Activated CD8-positive, alpha-beta memory T cell treated with anti-CD3 and anti-CD28 coated beads, Interleukin-2, amount 50 U/mL, for 1 hour (primary cell): ENCODE results near the gene XYLT1.

Experiments used
- DNase-seq: peaks from one replicate; pipeline ENCODE4 v3.0.0-alpha.2; 2020; ENCODE audit errors: extremely low read depth

XYLT1 gene

GRCh38 chr16:17357307-17358062 is 113.3 kb downstream of the XYLT1 start:
- DNase-seq: no peak

- no peak for DNase-seq
Measured at GRCh38 chr16:17356243-17356933, 114.4 kb downstream of the XYLT1 start.

- no peak for DNase-seq
Measured at GRCh38 chr16:17354685-17355084, 116.1 kb downstream of the XYLT1 start.

- no peak for DNase-seq
Measured at GRCh38 chr16:17354141-17354601, 116.6 kb downstream of the XYLT1 start.

GRCh38 chr16:17353561-17353960 is 117.2 kb downstream of the XYLT1 start:
- no peak for DNase-seq

- DNase-seq: no peak
Measured at GRCh38 chr16:17351441-17352035, 119.2 kb downstream of the XYLT1 start.

GRCh38 chr16:17350207-17350606 is 120.6 kb downstream of the XYLT1 start:
- DNase-seq: no peak

- DNase-seq: no peak
Measured at GRCh38 chr16:17348826-17349225, 121.9 kb downstream of the XYLT1 start.

GRCh38 chr16:17348042-17348783 is 122.5 kb downstream of the XYLT1 start:
- DNase-seq: no peak

GRCh38 chr16:17347624-17348023 is 123.1 kb downstream of the XYLT1 start:
- DNase-seq: no peak

- DNase-seq: no peak
Measured at GRCh38 chr16:17346621-17347569, 123.9 kb downstream of the XYLT1 start.

GRCh38 chr16:17345043-17345442 is 125.7 kb downstream of the XYLT1 start:
- DNase-seq: no peak

GRCh38 chr16:17343728-17344127 is 127.0 kb downstream of the XYLT1 start:
- no peak for DNase-seq

GRCh38 chr16:17343028-17343427 is 127.7 kb downstream of the XYLT1 start:
- peak; percentile 39 for DNase-seq

GRCh38 chr16:17342031-17342430 is 128.7 kb downstream of the XYLT1 start:
- no peak for DNase-seq

GRCh38 chr16:17340804-17341203 is 130.0 kb downstream of the XYLT1 start:
- no peak for DNase-seq

- no peak for DNase-seq
Measured at GRCh38 chr16:17339764-17340541, 130.8 kb downstream of the XYLT1 start.

GRCh38 chr16:17338244-17338643 is 132.5 kb downstream of the XYLT1 start:
- DNase-seq: no peak

GRCh38 chr16:17336530-17336900 is 134.2 kb downstream of the XYLT1 start:
- no peak for DNase-seq

GRCh38 chr16:17335826-17336529 is 134.8 kb downstream of the XYLT1 start:
- no peak for DNase-seq
